Measurements from ENCODE around the gene NOD2. TPM values are rescaled to one million over a fixed set of nuclear protein-coding genes. Genes with fewer than 3 reads are reported as not detected.

Gene NOD2
- total RNA-seq, 1 experiment from 2014 or later: 0.17 TPM

- Histone ChIP-seq H2BK12ac (ENCODE audit: insufficient read length, low read depth, low read length) (no peak overlapping the region), H2BK20ac (ENCODE audit: low read depth, low read length, poor library complexity, severe bottlenecking) (no peak overlapping the region), H3K23ac (ENCODE audit: insufficient read length, low read depth, low read length) (no peak overlapping the region), H3K79me2 (ENCODE audit: insufficient read depth, low read length) (no peaks in the 10 kb centered on the region), H4K91ac (ENCODE audit: insufficient read length, low read depth, low read length) (no peak overlapping the region), H3K18ac (ENCODE audit: insufficient read length, low read depth, low read length) (no peak overlapping the region), H3K23me2 (ENCODE audit: insufficient read length, low read depth, low read length, poor library complexity, severe bottlenecking) (no peaks in the 10 kb centered on the region), H2BK15ac (ENCODE audit: low read depth, low read length) (no peak overlapping the region), H3K79me1 (ENCODE audit: insufficient read depth, low read depth, low read length, poor library complexity, severe bottlenecking) (no peaks in the 10 kb centered on the region), H3K4me1 (ENCODE audit: insufficient read depth, low read length) (no peaks in the 10 kb centered on the region; the same call in 1 of the 2 replicates), H3K56ac (ENCODE audit: insufficient read length, low read depth, low read length) (no peak overlapping the region), H2AK5ac (ENCODE audit: insufficient read length, low read length) (no peak overlapping the region), H3K27me3 (ENCODE audit: insufficient read depth, low read length) (no peaks in the 10 kb centered on the region), H2BK120ac (ENCODE audit: low read depth, low read length, poor library complexity, severe bottlenecking) (no peak overlapping the region), H3K14ac (ENCODE audit: insufficient read depth, low read length) (no peak overlapping the region), H4K20me1 (ENCODE audit: control insufficient read depth, insufficient read depth, insufficient read length) (no peaks in the 10 kb centered on the region), H3K27ac (ENCODE audit: insufficient read length, low read depth, low read length) (no peak overlapping the region), H3K9ac (ENCODE audit: extremely low read depth, insufficient read length, low read length) (no peak overlapping the region), H4K8ac (replicated peaks; ENCODE audit: insufficient read length, low read depth, low read length) (no peak overlapping the region), H3K9me3 (ENCODE audit: control insufficient read depth, low read depth, low read length) (no peaks in the 10 kb centered on the region), H3T11ph (ENCODE audit: low read length) (no peak overlapping the region), H2BK5ac (ENCODE audit: insufficient read length, low read length) (no peak overlapping the region), H3K4me2 (ENCODE audit: insufficient read depth, insufficient read length, low read length) (no peak overlapping the region), H3K4ac (ENCODE audit: low read depth, low read length) (no peak overlapping the region), H2AFZ (ENCODE audit: low read length) (no peak overlapping the region), H4K5ac (ENCODE audit: insufficient read length, low read depth, low read length) (no peak overlapping the region)
- peaks cover 13 to 17% of the 10 kb centered on the region in 2 experiments for H3K4me1 Mint-ChIP-seq
- WGBS (ENCODE audit: extremely low coverage, insufficient read length, low lambda C conversion rate): no CpG with 5 or more reads among the region's 8 CpGs
- H3K36me3 Mint-ChIP-seq (ENCODE audit: insufficient read depth in 1 of 3, low read depth in 3 of 3): no peaks in the 10 kb centered on the region
- DNase-seq: no peak
- no peaks in the 10 kb centered on the region; a peak in 1 of 5 replicates for H3K9me3 Mint-ChIP-seq
- H3K27me3 Mint-ChIP-seq (ENCODE audit: low read depth): peaks cover 24% of the 10 kb centered on the region
- no peak for TF ChIP-seq CTCF (conservative IDR thresholded peaks at IDR 0.05)
- no peak overlapping the region for H3K4me3 Mint-ChIP-seq
- H3K27ac Mint-ChIP-seq: no peak overlapping the region
Observed at GRCh38 chr16:50646345-50646744, 47.1 kb upstream of the NOD2 start.

Data from H9 (cell line).